Adrenal gland (tissue), 5 donors: ENCODE data around the gene TOM1L1.

Experiments used
- POLR2A ChIP-seq, 2 donors: fragments of 450-650 bp; IDR thresholded peaks; one replicate each; pipeline ENCODE4 v1.6.1; 2017; ENCODE audit warnings: antibody characterized with exemption in 2 of 2, mild to moderate bottlenecking in 2 of 2, moderate library complexity in 1 of 2
- TF ChIP-seq, protein P1 (sequence below), 6 experiments: fragments of 450-650 bp in 4 of 6; fragments of 200-600 bp in 2 of 6; sonication (generic) in 1 of 6; IDR thresholded peaks; 1 replicate in 5 of 6; 2 replicates in 1 of 6; pipeline versions ENCODE4 v1.5.1 to v1.8.0; 2016 to 2021; ENCODE audit warnings: antibody characterized with exemption in 6 of 6, mild to moderate bottlenecking in 2 of 6, moderate library complexity in 1 of 6
- donor health status: DM: no; HTN: no; CAD: no.

DNA sequence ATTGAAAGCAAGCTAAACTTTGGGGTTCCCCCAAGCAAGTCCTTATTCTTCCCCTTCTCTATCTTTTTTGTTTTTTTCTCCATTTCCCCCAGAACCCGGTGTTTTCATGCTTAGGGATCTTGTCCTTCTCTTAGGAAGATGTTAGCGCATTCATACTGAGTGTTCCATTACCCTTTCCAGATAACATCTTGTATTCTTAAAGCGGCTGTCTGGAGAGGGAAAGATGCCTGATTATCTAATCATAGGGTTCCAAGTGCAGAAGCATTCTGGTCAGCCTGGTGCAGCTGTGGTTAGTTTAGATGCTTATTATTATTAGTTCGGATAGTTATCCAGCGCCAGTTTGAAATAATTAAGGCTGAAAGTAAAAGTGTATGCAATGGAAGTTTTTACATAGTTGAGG, 2.0 kb downstream of the TOM1L1 start:
- TF ChIP-seq POLR2A (IDR thresholded peaks at IDR 0.05) = no peak
- TF ChIP-seq, protein P1, sequence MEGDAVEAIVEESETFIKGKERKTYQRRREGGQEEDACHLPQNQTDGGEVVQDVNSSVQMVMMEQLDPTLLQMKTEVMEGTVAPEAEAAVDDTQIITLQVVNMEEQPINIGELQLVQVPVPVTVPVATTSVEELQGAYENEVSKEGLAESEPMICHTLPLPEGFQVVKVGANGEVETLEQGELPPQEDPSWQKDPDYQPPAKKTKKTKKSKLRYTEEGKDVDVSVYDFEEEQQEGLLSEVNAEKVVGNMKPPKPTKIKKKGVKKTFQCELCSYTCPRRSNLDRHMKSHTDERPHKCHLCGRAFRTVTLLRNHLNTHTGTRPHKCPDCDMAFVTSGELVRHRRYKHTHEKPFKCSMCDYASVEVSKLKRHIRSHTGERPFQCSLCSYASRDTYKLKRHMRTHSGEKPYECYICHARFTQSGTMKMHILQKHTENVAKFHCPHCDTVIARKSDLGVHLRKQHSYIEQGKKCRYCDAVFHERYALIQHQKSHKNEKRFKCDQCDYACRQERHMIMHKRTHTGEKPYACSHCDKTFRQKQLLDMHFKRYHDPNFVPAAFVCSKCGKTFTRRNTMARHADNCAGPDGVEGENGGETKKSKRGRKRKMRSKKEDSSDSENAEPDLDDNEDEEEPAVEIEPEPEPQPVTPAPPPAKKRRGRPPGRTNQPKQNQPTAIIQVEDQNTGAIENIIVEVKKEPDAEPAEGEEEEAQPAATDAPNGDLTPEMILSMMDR (IDR thresholded peaks at IDR 0.05) = no peak
